Loucy (cell line): ENCODE measurements around the gene GABRG3.

ENCODE experiments used
- H2AFZ ChIP-seq: fragments of 200-600 bp; sonication (generic); 2 replicates; pipeline ENCODE4 v1.6.0; 2016; ENCODE audit warnings: antibody characterized with exemption, mild to moderate bottlenecking, low read length, moderate library complexity
- H3F3A ChIP-seq: fragments of 200-600 bp; 2 replicates; pipeline ENCODE4 v1.6.0; 2016; ENCODE audit warnings: antibody characterized with exemption, low read depth, mild to moderate bottlenecking
- H3K27me3 ChIP-seq: fragments of 200-600 bp; sonication (generic); 2 replicates; pipeline ENCODE4 v1.6.1; 2014; ENCODE audit warnings: low read length, mild to moderate bottlenecking; ENCODE audit not compliant: insufficient read depth, poor library complexity, severe bottlenecking
- H3K36me3 ChIP-seq: fragments of 200-600 bp; sonication (generic); 2 replicates; pipeline ENCODE4 v1.6.1; 2016; ENCODE audit warnings: low read length; ENCODE audit not compliant: insufficient read depth
- H3K4me1 ChIP-seq: fragments of 200-600 bp; sonication (generic); 2 replicates; pipeline ENCODE4 v1.5.1; 2014; ENCODE audit warnings: low read length, mild to moderate bottlenecking; ENCODE audit not compliant: insufficient read depth, poor library complexity, severe bottlenecking
- H3K4me2 ChIP-seq: fragments of 200-600 bp; sonication (generic); 2 replicates; pipeline ENCODE4 v1.6.0; 2014; ENCODE audit warnings: antibody characterized with exemption, low read length, low read depth, mild to moderate bottlenecking; ENCODE audit not compliant: poor library complexity, severe bottlenecking
- H3K4me3 ChIP-seq: fragments of 200-600 bp; sonication (generic); 2 replicates; pipeline ENCODE4 v1.5.1; 2014; ENCODE audit warnings: low read length, mild to moderate bottlenecking, mixed read lengths; ENCODE audit not compliant: poor library complexity, severe bottlenecking
- H3K79me2 ChIP-seq: fragments of 200-600 bp; sonication (generic); 2 replicates; pipeline ENCODE4 v1.6.1; 2014; ENCODE audit warnings: low read length; ENCODE audit not compliant: insufficient read depth
- H3K9ac ChIP-seq: fragments of 200-600 bp; sonication (generic); 2 replicates; pipeline ENCODE4 v1.6.0; 2014; ENCODE audit warnings: mild to moderate bottlenecking, low read depth, low read length, moderate library complexity; ENCODE audit not compliant: poor library complexity, severe bottlenecking
- H3K9me2 ChIP-seq: fragments of 200-600 bp; sonication (generic); replicated peaks from 2 replicates; pipeline ENCODE4 v1.6.1; 2016; ENCODE audit warnings: low read depth, low read length, mixed read lengths
- H3K9me3 ChIP-seq: fragments of 200-600 bp; sonication (generic); 2 replicates; pipeline ENCODE4 v1.6.1; 2014; ENCODE audit warnings: mild to moderate bottlenecking, antibody characterized with exemption, low read length, low read depth; ENCODE audit not compliant: insufficient read depth
- H4K20me1 ChIP-seq: fragments of 200-600 bp; sonication (generic); 2 replicates; pipeline ENCODE4 v1.6.0; 2014; ENCODE audit warnings: antibody characterized with exemption, low read length, mild to moderate bottlenecking; ENCODE audit not compliant: insufficient read depth, poor library complexity, severe bottlenecking
- CTCF ChIP-seq: fragments of 200-600 bp; sonication (generic); conservative IDR thresholded peaks from 2 replicates; pipeline ENCODE4 v1.5.1; 2014; ENCODE audit warnings: mild to moderate bottlenecking, antibody characterized with exemption, low read length
- EZH2phosphoT487 ChIP-seq: fragments of 200-600 bp; IDR thresholded peaks from 2 replicates; pipeline ENCODE4 v1.6.1; 2018; ENCODE audit warnings: antibody characterized with exemption, mild to moderate bottlenecking, moderate library complexity, borderline replicate concordance

GABRG3 gene

GRCh38 chr15:27382361-27383025 lies 411.5 kb downstream of the GABRG3 start:
- no peak for TF ChIP-seq CTCF
- no peak for TF ChIP-seq EZH2phosphoT487
- Histone ChIP-seq H3K4me1 (no peaks in the 10 kb centered on the region), H4K20me1 (no peaks in the 10 kb centered on the region), H3K4me3 (no peak overlapping the region), H3K36me3 (no peaks in the 10 kb centered on the region), H3K9ac (no peak overlapping the region), H2AFZ (no peak overlapping the region), H3K9me2 (no peaks in the 10 kb centered on the region), H3K4me2 (no peak overlapping the region), H3K9me3 (peaks cover 13% of the 10 kb centered on the region; the same call in 1 of the 2 replicates), H3K27me3 (no peaks in the 10 kb centered on the region), H3K79me2 (no peaks in the 10 kb centered on the region), H3F3A (no peaks in the 10 kb centered on the region)

- H3K4me3 ChIP-seq = no peak overlapping the region
- peaks cover 13% of the 10 kb centered on the region; the same call in 1 of the 2 replicates for H3K9me3 ChIP-seq
- no peak overlapping the region for H2AFZ ChIP-seq
- no peaks in the 10 kb centered on the region for H3K9me2 ChIP-seq
- no peak for TF ChIP-seq CTCF
- no peak for TF ChIP-seq EZH2phosphoT487
- no peak overlapping the region for H3K9ac ChIP-seq
- no peaks in the 10 kb centered on the region for H3K79me2 ChIP-seq
- no peaks in the 10 kb centered on the region for H4K20me1 ChIP-seq
- no peaks in the 10 kb centered on the region for H3K4me1 ChIP-seq
- no peaks in the 10 kb centered on the region for H3K36me3 ChIP-seq
- no peaks in the 10 kb centered on the region for H3F3A ChIP-seq
- no peak overlapping the region for H3K4me2 ChIP-seq
- H3K27me3 ChIP-seq = no peaks in the 10 kb centered on the region
These were observed 412.7 kb downstream of the GABRG3 start for GRCh38 chr15:27383726-27384125.

- H3K9me3 ChIP-seq = peaks cover 8% of the 10 kb centered on the region; the same call in 1 of the 2 replicates
- H3F3A ChIP-seq = no peaks in the 10 kb centered on the region
- H4K20me1 ChIP-seq = no peaks in the 10 kb centered on the region
- H3K36me3 ChIP-seq = no peaks in the 10 kb centered on the region
- no peaks in the 10 kb centered on the region for H3K9me2 ChIP-seq
- H3K4me1 ChIP-seq = no peaks in the 10 kb centered on the region
- H3K79me2 ChIP-seq = no peaks in the 10 kb centered on the region
- no peak overlapping the region for H3K9ac ChIP-seq
- TF ChIP-seq EZH2phosphoT487 (no peak), CTCF (no peak)
- H3K27me3 ChIP-seq = no peaks in the 10 kb centered on the region
- H3K4me2 ChIP-seq = no peak overlapping the region
- no peak overlapping the region for H2AFZ ChIP-seq
- no peak overlapping the region for H3K4me3 ChIP-seq
These were observed 421.2 kb downstream of the GABRG3 start for GRCh38 chr15:27392163-27392562.
